ENCODE data around the gene BANF1.

The BANF1 gene

GRCh38 chr11:66011239-66011784, 9.0 kb downstream of the BANF1 start:
- no CpG with 5 or more reads among the region's 14 CpGs for WGBS (ENCODE audit: extremely low coverage, insufficient coverage, insufficient read length)
- Histone ChIP-seq H3K4me3 (ENCODE audit: low read depth, low read length) (no peak overlapping the region), H3K14ac (ENCODE audit: low read length) (peak overlapping the region; percentile 83), H2AFZ (ENCODE audit: insufficient read depth, low read length, poor library complexity) (no peak overlapping the region), H3K9me3 (ENCODE audit: insufficient read depth, low read depth, low read length) (no peaks in the 10 kb centered on the region), H3K9ac (ENCODE audit: low read length) (peak overlapping the region; percentile 3), H2BK120ac (ENCODE audit: insufficient read depth, low read length, poor library complexity) (peak overlapping the region; percentile 85), H4K91ac (ENCODE audit: low read depth, low read length) (peak overlapping the region; percentile 95), H3K18ac (ENCODE audit: low read length) (peak overlapping the region; percentile 78), H4K8ac (ENCODE audit: low read depth, low read length) (peak overlapping the region; percentile 44), H3K4me2 (ENCODE audit: low read length) (peak overlapping the region; percentile 53), H3K27ac (ENCODE audit: low read depth, low read length) (peak overlapping the region; percentile 90), H3K4me1 (ENCODE audit: control insufficient read depth in 1 of 2, insufficient read depth in 2 of 2, low read length in 2 of 2) (peaks cover 46 to 55% of the 10 kb centered on the region in 2 experiments), H4K12ac (ENCODE audit: low read depth, low read length) (peak overlapping the region; percentile 9), H3K36me3 (ENCODE audit: control insufficient read depth in 1 of 2, insufficient read depth in 2 of 2, low read length in 2 of 2) (no peaks in the 10 kb centered on the region), H2BK12ac (ENCODE audit: low read length) (peak overlapping the region; percentile 92), H3K23ac (ENCODE audit: low read length) (no peak overlapping the region), H3K4ac (ENCODE audit: low read depth, low read length) (peak overlapping the region; percentile 19), H2BK5ac (ENCODE audit: low read depth, low read length, poor library complexity) (peak overlapping the region; percentile 69), H2AK5ac (ENCODE audit: low read length) (peak overlapping the region; percentile 24), H3K79me2 (ENCODE audit: control insufficient read depth, insufficient read depth, low read length, poor library complexity) (peaks cover 3% of the 10 kb centered on the region), H3K79me1 (ENCODE audit: low read length) (peaks cover 19% of the 10 kb centered on the region), H3K27me3 (ENCODE audit: insufficient read depth, low read length) (no peaks in the 10 kb centered on the region)
- DNase-seq: peak; percentile 98

GRCh38 chr11:66011785-66012303, 9.5 kb downstream of the BANF1 start, which contains the start of gene CST6:
Gene CST6 (plus strand): TSS chr11:66012008. CDS start chr11:66012045, 37 bp downstream.
- Histone ChIP-seq H2BK120ac (ENCODE audit: insufficient read depth, low read length, poor library complexity) (peak within 1 kb of the TSS; percentile 85), H3K9ac (ENCODE audit: low read length) (peak within 1 kb of the TSS; percentile 3), H2BK5ac (ENCODE audit: low read depth, low read length, poor library complexity) (peak within 1 kb of the TSS; percentile 69), H3K14ac (ENCODE audit: low read length) (peak within 1 kb of the TSS; percentile 83), H3K36me3 (ENCODE audit: control insufficient read depth in 1 of 2, insufficient read depth in 2 of 2, low read length in 2 of 2) (no peaks in the 10 kb centered on the region), H2AFZ (ENCODE audit: insufficient read depth, low read length, poor library complexity) (peak within 1 kb of the TSS; percentile 50), H3K18ac (ENCODE audit: low read length) (peak within 1 kb of the TSS; percentile 78), H4K12ac (ENCODE audit: low read depth, low read length) (peak within 1 kb of the TSS; percentile 23), H3K9me3 (ENCODE audit: insufficient read depth, low read depth, low read length) (no peaks in the 10 kb centered on the region), H3K4me3 (ENCODE audit: low read depth, low read length) (peak within 1 kb of the TSS; percentile 31), H3K4me1 (ENCODE audit: control insufficient read depth in 1 of 2, insufficient read depth in 2 of 2, low read length in 2 of 2) (peaks cover 45 to 50% of the 10 kb centered on the region in 2 experiments), H3K27me3 (ENCODE audit: insufficient read depth, low read length) (no peaks in the 10 kb centered on the region), H3K4me2 (ENCODE audit: low read length) (peak within 1 kb of the TSS; percentile 53), H4K91ac (ENCODE audit: low read depth, low read length) (peak within 1 kb of the TSS; percentile 95), H4K8ac (ENCODE audit: low read depth, low read length) (peak within 1 kb of the TSS; percentile 44), H3K27ac (ENCODE audit: low read depth, low read length) (peak within 1 kb of the TSS; percentile 90), H3K23ac (ENCODE audit: low read length) (no peak within 1 kb of the TSS), H2AK5ac (ENCODE audit: low read length) (peak within 1 kb of the TSS; percentile 24), H2BK12ac (ENCODE audit: low read length) (peak within 1 kb of the TSS; percentile 92), H3K4ac (ENCODE audit: low read depth, low read length) (peak within 1 kb of the TSS; percentile 61), H3K79me1 (ENCODE audit: low read length) (peaks cover 19% of the 10 kb centered on the region), H3K79me2 (ENCODE audit: control insufficient read depth, insufficient read depth, low read length, poor library complexity) (peaks cover 3% of the 10 kb centered on the region)
- WGBS (ENCODE audit: extremely low coverage, insufficient coverage, insufficient read length): no CpG with 5 or more reads among the region's 61 CpGs
- peak in 1 of 2 donors; percentile 35 for DNase-seq

DNA sequence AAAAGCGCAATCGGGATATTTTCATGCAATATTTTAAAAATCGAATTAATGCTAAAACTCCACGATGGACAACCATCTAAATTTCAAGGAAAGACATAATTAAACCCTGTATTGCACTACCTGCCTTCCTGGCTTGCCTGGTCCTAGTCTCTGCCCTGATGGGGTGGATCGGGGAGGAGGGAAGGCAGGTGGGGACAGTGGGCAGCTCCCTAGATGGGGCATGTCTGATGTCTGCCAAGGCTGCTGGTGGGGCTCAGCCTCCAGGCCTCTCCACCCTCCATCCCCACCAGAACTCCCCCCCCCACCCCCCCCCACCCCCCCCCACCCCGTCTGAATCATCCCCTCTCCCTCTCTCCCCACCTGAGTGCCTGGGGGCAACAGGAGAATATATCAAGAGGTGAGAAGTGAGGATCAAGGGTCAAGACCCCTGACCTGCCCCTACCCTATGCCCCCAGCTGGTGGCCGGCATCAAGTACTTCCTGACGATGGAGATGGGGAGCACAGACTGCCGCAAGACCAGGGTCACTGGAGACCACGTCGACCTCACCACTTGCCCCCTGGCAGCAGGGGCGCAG, 10.2 kb downstream of the BANF1 start:
- H3K4me2 ChIP-seq (ENCODE audit: low read length): peak overlapping the region; percentile 41
- no peak overlapping the region for H3K18ac ChIP-seq (ENCODE audit: low read length)
- peak overlapping the region; percentile 92 for H2BK12ac ChIP-seq (ENCODE audit: low read length)
- H3K23ac ChIP-seq (ENCODE audit: low read length): no peak overlapping the region
- H3K4me1 ChIP-seq (ENCODE audit: control insufficient read depth in 1 of 2, insufficient read depth in 2 of 2, low read length in 2 of 2): peaks cover 43 to 44% of the 10 kb centered on the region in 2 experiments
- H3K4me3 ChIP-seq (ENCODE audit: low read depth, low read length): no peak overlapping the region
- peaks cover 3% of the 10 kb centered on the region for H3K79me2 ChIP-seq (ENCODE audit: control insufficient read depth, insufficient read depth, low read length, poor library complexity)
- no peaks in the 10 kb centered on the region for H3K27me3 ChIP-seq (ENCODE audit: insufficient read depth, low read length)
- H3K79me1 ChIP-seq (ENCODE audit: low read length): peaks cover 19% of the 10 kb centered on the region
- no peak overlapping the region for H4K8ac ChIP-seq (ENCODE audit: low read depth, low read length)
- H3K14ac ChIP-seq (ENCODE audit: low read length): no peak overlapping the region
- H4K91ac ChIP-seq (ENCODE audit: low read depth, low read length): peak overlapping the region; percentile 95
- H3K27ac ChIP-seq (ENCODE audit: low read depth, low read length): peak overlapping the region; percentile 90
- H3K9ac ChIP-seq (ENCODE audit: low read length): no peak overlapping the region
- H3K4ac ChIP-seq (ENCODE audit: low read depth, low read length): peak overlapping the region; percentile 61
- H3K9me3 ChIP-seq (ENCODE audit: insufficient read depth, low read depth, low read length): no peaks in the 10 kb centered on the region
- H2BK5ac ChIP-seq (ENCODE audit: low read depth, low read length, poor library complexity): peak overlapping the region; percentile 15
- no peak overlapping the region for H4K12ac ChIP-seq (ENCODE audit: low read depth, low read length)
- no peaks in the 10 kb centered on the region for H3K36me3 ChIP-seq (ENCODE audit: control insufficient read depth in 1 of 2, insufficient read depth in 2 of 2, low read length in 2 of 2)
- peak in 1 of 2 donors; percentile 42 for DNase-seq
- no peak overlapping the region for H2BK120ac ChIP-seq (ENCODE audit: insufficient read depth, low read length, poor library complexity)
- WGBS (ENCODE audit: extremely low coverage, insufficient coverage, insufficient read length): no CpG with 5 or more reads among the region's 12 CpGs
- H2AK5ac ChIP-seq (ENCODE audit: low read length): no peak overlapping the region
- H2AFZ ChIP-seq (ENCODE audit: insufficient read depth, low read length, poor library complexity): no peak overlapping the region

DNA sequence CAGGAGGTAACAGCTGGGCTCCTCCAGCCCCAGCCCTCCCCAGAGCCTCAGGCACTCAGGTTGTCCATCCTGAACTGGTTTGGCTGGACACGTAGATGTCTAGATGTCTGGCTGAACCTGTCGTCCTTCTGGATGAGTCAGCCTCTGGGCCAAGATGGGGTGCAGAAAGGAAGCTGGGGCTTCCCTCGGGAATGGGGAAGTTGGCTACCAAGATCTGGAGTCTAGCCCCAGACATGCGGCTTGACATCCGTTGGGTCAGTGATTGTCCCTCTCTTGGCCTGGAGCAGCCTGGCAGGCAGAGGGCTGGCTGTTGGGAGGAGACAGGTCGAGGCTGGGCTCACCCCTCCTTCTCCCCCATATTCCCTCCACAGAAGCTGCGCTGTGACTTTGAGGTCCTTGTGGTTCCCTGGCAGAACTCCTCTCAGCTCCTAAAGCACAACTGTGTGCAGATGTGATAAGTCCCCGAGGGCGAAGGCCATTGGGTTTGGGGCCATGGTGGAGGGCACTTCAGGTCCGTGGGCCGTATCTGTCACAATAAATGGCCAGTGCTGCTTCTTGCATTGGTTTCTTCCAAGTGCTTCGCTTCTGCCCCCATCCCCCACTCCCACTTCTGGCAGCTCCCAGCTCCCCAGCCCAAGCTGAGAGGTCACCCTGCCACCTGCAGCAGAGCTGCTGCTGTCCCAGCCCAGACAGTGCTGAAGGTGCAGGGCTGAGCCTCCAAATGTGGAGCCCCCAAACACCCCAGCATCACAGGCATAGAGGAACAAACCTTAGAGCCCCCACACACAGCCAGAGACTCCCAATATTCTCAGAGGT, 10.9 kb downstream of the BANF1 start:
- Histone ChIP-seq H3K14ac (ENCODE audit: low read length) (peak overlapping the region; percentile 62), H2BK12ac (ENCODE audit: low read length) (peak overlapping the region; percentile 95), H3K79me1 (ENCODE audit: low read length) (peaks cover 19% of the 10 kb centered on the region), H3K9ac (ENCODE audit: low read length) (no peak overlapping the region), H3K27ac (ENCODE audit: low read depth, low read length) (peak overlapping the region; percentile 76), H4K91ac (ENCODE audit: low read depth, low read length) (peak overlapping the region; percentile 95), H2AK5ac (ENCODE audit: low read length) (peak overlapping the region; percentile 75), H3K9me3 (ENCODE audit: insufficient read depth, low read depth, low read length) (no peaks in the 10 kb centered on the region), H3K4ac (ENCODE audit: low read depth, low read length) (peak overlapping the region; percentile 0), H3K79me2 (ENCODE audit: control insufficient read depth, insufficient read depth, low read length, poor library complexity) (peaks cover 3% of the 10 kb centered on the region), H4K8ac (ENCODE audit: low read depth, low read length) (peak overlapping the region; percentile 13), H2BK5ac (ENCODE audit: low read depth, low read length, poor library complexity) (peak overlapping the region; percentile 54), H3K23ac (ENCODE audit: low read length) (no peak overlapping the region), H2AFZ (ENCODE audit: insufficient read depth, low read length, poor library complexity) (peak overlapping the region; percentile 1), H4K12ac (ENCODE audit: low read depth, low read length) (no peak overlapping the region), H3K4me2 (ENCODE audit: low read length) (peak overlapping the region; percentile 41), H3K4me1 (ENCODE audit: control insufficient read depth in 1 of 2, insufficient read depth in 2 of 2, low read length in 2 of 2) (peaks cover 43 to 44% of the 10 kb centered on the region in 2 experiments), H2BK120ac (ENCODE audit: insufficient read depth, low read length, poor library complexity) (peak overlapping the region; percentile 92), H3K4me3 (ENCODE audit: low read depth, low read length) (no peak overlapping the region), H3K27me3 (ENCODE audit: insufficient read depth, low read length) (no peaks in the 10 kb centered on the region), H3K18ac (ENCODE audit: low read length) (peak overlapping the region; percentile 92), H3K36me3 (ENCODE audit: control insufficient read depth in 1 of 2, insufficient read depth in 2 of 2, low read length in 2 of 2) (no peaks in the 10 kb centered on the region)
- WGBS (ENCODE audit: extremely low coverage, insufficient coverage, insufficient read length): no CpG with 5 or more reads among the region's 12 CpGs
- DNase-seq: peak; percentile 85 to 91

All from trophoblast cell (in vitro differentiated cells and primary cell).